HEK293 (cell line): ENCODE results near the gene LLGL2.

Source experiments
- GLIS2 ChIP-seq: fragments of 450-650 bp; formaldehyde crosslinking; IDR thresholded peaks from 2 replicates; pipeline ENCODE4 v1.5.1; 2016; ENCODE audit warnings: missing biosample characterization, missing genetic modification characterization
- HOXC10 ChIP-seq: sonication (generic); formaldehyde crosslinking; IDR thresholded peaks from 2 replicates; pipeline ENCODE4 v1.8.1; 2023; ENCODE audit warnings: mild to moderate bottlenecking, missing genetic modification reagents
- HOXD13 ChIP-seq: sonication (generic); formaldehyde crosslinking; IDR thresholded peaks from 2 replicates; pipeline ENCODE4 v1.8.0; 2022; ENCODE audit warnings: missing genetic modification reagents, borderline replicate concordance
- KLF16 ChIP-seq: fragments of 450-650 bp; formaldehyde crosslinking; IDR thresholded peaks from 2 replicates; pipeline ENCODE4 v1.5.1; 2017; ENCODE audit warnings: missing biosample characterization, missing genetic modification characterization
- PBX3 ChIP-seq: sonication (generic); formaldehyde crosslinking; IDR thresholded peaks from 2 replicates; pipeline ENCODE4 v1.8.1; 2022; ENCODE audit warnings: mild to moderate bottlenecking, moderate library complexity, missing genetic modification reagents
- PRDM2 ChIP-seq: fragments of 450-650 bp; formaldehyde crosslinking; IDR thresholded peaks from 2 replicates; pipeline ENCODE4 v1.5.1; 2016; ENCODE audit warnings: missing biosample characterization, missing genetic modification characterization, borderline replicate concordance
- WT1 ChIP-seq: fragments of 450-650 bp; formaldehyde crosslinking; IDR thresholded peaks from 2 replicates; pipeline ENCODE4 v1.5.1; 2016; ENCODE audit warnings: missing biosample characterization, missing genetic modification characterization
- ZBTB26 ChIP-seq: fragments of 450-650 bp; formaldehyde crosslinking; optimal IDR thresholded peaks from 2 replicates; pipeline ENCODE3; 2016; ENCODE audit warnings: missing biosample characterization, mild to moderate bottlenecking, missing genetic modification characterization
- ZBTB6 ChIP-seq: fragments of 450-650 bp; formaldehyde crosslinking; IDR thresholded peaks from 2 replicates; pipeline ENCODE4 v1.5.1; 2017; ENCODE audit warnings: missing biosample characterization, missing genetic modification characterization
- ZBTB8A ChIP-seq: fragments of 450-650 bp; formaldehyde crosslinking; IDR thresholded peaks from 2 replicates; pipeline ENCODE4 v1.5.1; 2016; ENCODE audit warnings: missing biosample characterization, missing genetic modification characterization
- ZFP37 ChIP-seq: fragments of 450-650 bp; formaldehyde crosslinking; IDR thresholded peaks from 2 replicates; pipeline ENCODE4 v1.5.1; 2016; ENCODE audit warnings: missing biosample characterization, missing genetic modification characterization
- ZNF140 ChIP-seq: fragments of 450-650 bp; formaldehyde crosslinking; IDR thresholded peaks from 2 replicates; pipeline ENCODE4 v1.5.1; 2016; ENCODE audit warnings: missing biosample characterization, missing genetic modification characterization
- ZNF16 ChIP-seq: fragments of 450-650 bp; formaldehyde crosslinking; IDR thresholded peaks from 2 replicates; pipeline ENCODE4 v1.5.1; 2016; ENCODE audit warnings: low read depth, missing biosample characterization, missing genetic modification characterization
- ZNF169 ChIP-seq: fragments of 450-650 bp; formaldehyde crosslinking; IDR thresholded peaks from 2 replicates; pipeline ENCODE4 v1.5.1; 2016; ENCODE audit warnings: missing biosample characterization, missing genetic modification characterization
- ZNF2 ChIP-seq: fragments of 450-650 bp; formaldehyde crosslinking; IDR thresholded peaks from 2 replicates; pipeline ENCODE4 v1.5.1; 2016; ENCODE audit warnings: missing biosample characterization, missing genetic modification characterization
- ZNF223 ChIP-seq: fragments of 450-650 bp; formaldehyde crosslinking; IDR thresholded peaks from 2 replicates; pipeline ENCODE4 v1.5.1; 2016; ENCODE audit warnings: missing biosample characterization, missing genetic modification characterization
- ZNF449 ChIP-seq: fragments of 450-650 bp; formaldehyde crosslinking; IDR thresholded peaks from 2 replicates; pipeline ENCODE4 v1.5.1; 2017; ENCODE audit warnings: missing biosample characterization, mild to moderate bottlenecking, missing genetic modification characterization, moderate library complexity
- ZNF548 ChIP-seq: fragments of 450-650 bp; formaldehyde crosslinking; IDR thresholded peaks from 2 replicates; pipeline ENCODE4 v1.5.1; 2016; ENCODE audit warnings: missing biosample characterization, missing genetic modification characterization
- ZNF580 ChIP-seq: fragments of 450-650 bp; formaldehyde crosslinking; IDR thresholded peaks from 2 replicates; pipeline ENCODE4 v1.5.1; 2016; ENCODE audit warnings: missing biosample characterization, missing genetic modification characterization
- ZNF660 ChIP-seq: fragments of 450-650 bp; IDR thresholded peaks from 2 replicates; pipeline ENCODE4 v1.5.1; 2018; ENCODE audit warnings: missing biosample characterization, mild to moderate bottlenecking, missing genetic modification characterization
- ZNF670 ChIP-seq: fragments of 450-650 bp; formaldehyde crosslinking; IDR thresholded peaks from 2 replicates; pipeline ENCODE4 v1.5.1; 2016; ENCODE audit warnings: missing biosample characterization, missing genetic modification characterization, low read depth
- ZNF747 ChIP-seq: fragments of 450-650 bp; formaldehyde crosslinking; IDR thresholded peaks from 2 replicates; pipeline ENCODE4 v1.5.1; 2016; ENCODE audit warnings: missing biosample characterization, missing genetic modification characterization
- ZNF792 ChIP-seq: fragments of 450-650 bp; formaldehyde crosslinking; IDR thresholded peaks from 2 replicates; pipeline ENCODE4 v1.5.1; 2016; ENCODE audit warnings: missing biosample characterization, missing genetic modification characterization
- ZSCAN23 ChIP-seq: fragments of 450-650 bp; formaldehyde crosslinking; IDR thresholded peaks from 2 replicates; pipeline ENCODE4 v1.5.1; 2016; ENCODE audit warnings: missing biosample characterization, missing genetic modification characterization
- ZSCAN30 ChIP-seq: fragments of 450-650 bp; IDR thresholded peaks from 2 replicates; pipeline ENCODE4 v1.5.1; 2018; ENCODE audit warnings: missing biosample characterization, mild to moderate bottlenecking, missing genetic modification characterization, moderate library complexity
- TF ChIP-seq, protein P1 (sequence below): fragments of 450-650 bp; formaldehyde crosslinking; IDR thresholded peaks from 2 replicates; pipeline ENCODE4 v1.5.1; 2016; ENCODE audit warnings: missing biosample characterization, missing genetic modification characterization

The LLGL2 gene

GRCh38 chr17:75524970-75525805 lies at the start of gene LLGL2 (continued):
- peak; percentile 72; the same call in 1 of the 2 replicates for TF ChIP-seq ZNF449 (tag by site-specific recombination)
- TF ChIP-seq GLIS2 (tag by site-specific recombination) = peak; percentile 94
- no peak for TF ChIP-seq ZNF792 (tag by site-specific recombination)
- TF ChIP-seq ZNF747 = no peak
- TF ChIP-seq PRDM2 = no peak
- TF ChIP-seq KLF16 (tag by site-specific recombination) = peak; percentile 88
- TF ChIP-seq WT1 (tag by site-specific recombination) = peak; percentile 59; the same call in 1 of the 2 replicates
- peak; percentile 92 for TF ChIP-seq ZBTB26 (tag by site-specific recombination)
- peak; percentile 91 for TF ChIP-seq ZBTB6 (tag by site-specific recombination)
- TF ChIP-seq PBX3 = peak; percentile 76; the same call in 1 of the 2 replicates
- no peak for TF ChIP-seq ZNF223 (tag by site-specific recombination)
- peak; percentile 55; the same call in 1 of the 2 replicates for TF ChIP-seq ZNF660 (tag by site-specific recombination)
- TF ChIP-seq HOXC10 (CRISPR knock-in tag) = no peak
- TF ChIP-seq ZNF2 = peak; percentile 78; the same call in 1 of the 2 replicates
- TF ChIP-seq ZNF670 (tag by site-specific recombination) = no peak
- peak; percentile 54 for TF ChIP-seq ZSCAN30 (tag by site-specific recombination)
- TF ChIP-seq ZSCAN23 = 0 out of 2 replicates have a peak, but pooled peaks have one; percentile 32
- TF ChIP-seq ZNF548 (tag by site-specific recombination) = no peak
- no peak for TF ChIP-seq ZNF140 (tag by site-specific recombination)
- no peak for TF ChIP-seq ZNF169 (tag by site-specific recombination)
- 0 out of 2 replicates have a peak, but pooled peaks have one; percentile 47 for TF ChIP-seq ZNF580 (tag by site-specific recombination)
- TF ChIP-seq ZNF16 (tag by site-specific recombination) = no peak
- TF ChIP-seq ZFP37 = 0 out of 2 replicates have a peak, but pooled peaks have one; percentile 34
- TF ChIP-seq ZBTB8A (tag by site-specific recombination) = peak; percentile 99
- TF ChIP-seq HOXD13 (CRISPR knock-in tag) = no peak
- TF ChIP-seq, protein P1, sequence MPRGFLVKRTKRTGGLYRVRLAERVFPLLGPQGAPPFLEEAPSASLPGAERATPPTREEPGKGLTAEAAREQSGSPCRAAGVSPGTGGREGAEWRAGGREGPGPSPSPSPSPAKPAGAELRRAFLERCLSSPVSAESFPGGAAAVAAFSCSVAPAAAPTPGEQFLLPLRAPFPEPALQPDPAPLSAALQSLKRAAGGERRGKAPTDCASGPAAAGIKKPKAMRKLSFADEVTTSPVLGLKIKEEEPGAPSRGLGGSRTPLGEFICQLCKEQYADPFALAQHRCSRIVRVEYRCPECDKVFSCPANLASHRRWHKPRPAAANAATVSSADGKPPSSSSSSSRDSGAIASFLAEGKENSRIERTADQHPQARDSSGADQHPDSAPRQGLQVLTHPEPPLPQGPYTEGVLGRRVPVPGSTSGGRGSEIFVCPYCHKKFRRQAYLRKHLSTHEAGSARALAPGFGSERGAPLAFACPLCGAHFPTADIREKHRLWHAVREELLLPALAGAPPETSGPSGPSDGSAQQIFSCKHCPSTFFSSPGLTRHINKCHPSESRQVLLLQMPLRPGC (tag by site-specific recombination) = 0 out of 2 replicates have a peak, but pooled peaks have one; percentile 45
